Measurements from ENCODE around the gene INO80B. TPM values are rescaled to one million over a fixed set of nuclear protein-coding genes. Genes with fewer than 3 reads are reported as not detected.

Gene INO80B
- total and polyA plus RNA-seq, 9 of the 15 experiments (the other 6 are each of a cell fraction or from before 2014, with no cell fraction given), result 0.41 to 22.6 (median 9.0) TPM

DNA sequence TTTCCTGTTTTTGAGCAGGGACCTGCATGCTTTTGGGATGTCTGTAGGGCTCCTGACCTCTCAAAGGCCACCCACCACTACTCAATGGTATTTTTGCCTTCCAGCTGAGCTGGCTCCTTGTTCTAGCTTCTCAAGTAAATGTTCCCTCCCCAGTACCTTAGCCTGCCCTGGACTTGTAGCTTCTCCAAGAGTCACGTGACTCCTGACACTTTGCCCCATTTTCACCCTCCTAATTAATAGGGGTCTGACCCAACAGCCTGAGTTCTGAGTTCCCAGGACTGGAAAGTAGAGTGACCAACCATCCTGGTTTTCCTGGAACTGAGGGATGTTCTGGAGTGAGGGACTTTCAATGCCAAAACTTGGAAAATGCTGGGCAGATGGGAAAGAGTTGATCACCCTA is 40.6 kb downstream of the INO80B start (continued):
- TF ChIP-seq, protein P1, sequence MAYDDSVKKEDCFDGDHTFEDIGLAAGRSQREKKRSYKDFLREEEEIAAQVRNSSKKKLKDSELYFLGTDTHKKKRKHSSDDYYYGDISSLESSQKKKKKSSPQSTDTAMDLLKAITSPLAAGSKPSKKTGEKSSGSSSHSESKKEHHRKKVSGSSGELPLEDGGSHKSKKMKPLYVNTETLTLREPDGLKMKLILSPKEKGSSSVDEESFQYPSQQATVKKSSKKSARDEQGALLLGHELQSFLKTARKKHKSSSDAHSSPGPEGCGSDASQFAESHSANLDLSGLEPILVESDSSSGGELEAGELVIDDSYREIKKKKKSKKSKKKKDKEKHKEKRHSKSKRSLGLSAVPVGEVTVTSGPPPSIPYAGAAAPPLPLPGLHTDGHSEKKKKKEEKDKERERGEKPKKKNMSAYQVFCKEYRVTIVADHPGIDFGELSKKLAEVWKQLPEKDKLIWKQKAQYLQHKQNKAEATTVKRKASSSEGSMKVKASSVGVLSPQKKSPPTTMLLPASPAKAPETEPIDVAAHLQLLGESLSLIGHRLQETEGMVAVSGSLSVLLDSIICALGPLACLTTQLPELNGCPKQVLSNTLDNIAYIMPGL (CRISPR knock-in tag; IDR thresholded peaks at IDR 0.05), result no peak
- peak; percentile 52 for TF ChIP-seq RAD51 (IDR thresholded peaks at IDR 0.05; ENCODE audit: borderline replicate concordance, low read depth)

DNA sequence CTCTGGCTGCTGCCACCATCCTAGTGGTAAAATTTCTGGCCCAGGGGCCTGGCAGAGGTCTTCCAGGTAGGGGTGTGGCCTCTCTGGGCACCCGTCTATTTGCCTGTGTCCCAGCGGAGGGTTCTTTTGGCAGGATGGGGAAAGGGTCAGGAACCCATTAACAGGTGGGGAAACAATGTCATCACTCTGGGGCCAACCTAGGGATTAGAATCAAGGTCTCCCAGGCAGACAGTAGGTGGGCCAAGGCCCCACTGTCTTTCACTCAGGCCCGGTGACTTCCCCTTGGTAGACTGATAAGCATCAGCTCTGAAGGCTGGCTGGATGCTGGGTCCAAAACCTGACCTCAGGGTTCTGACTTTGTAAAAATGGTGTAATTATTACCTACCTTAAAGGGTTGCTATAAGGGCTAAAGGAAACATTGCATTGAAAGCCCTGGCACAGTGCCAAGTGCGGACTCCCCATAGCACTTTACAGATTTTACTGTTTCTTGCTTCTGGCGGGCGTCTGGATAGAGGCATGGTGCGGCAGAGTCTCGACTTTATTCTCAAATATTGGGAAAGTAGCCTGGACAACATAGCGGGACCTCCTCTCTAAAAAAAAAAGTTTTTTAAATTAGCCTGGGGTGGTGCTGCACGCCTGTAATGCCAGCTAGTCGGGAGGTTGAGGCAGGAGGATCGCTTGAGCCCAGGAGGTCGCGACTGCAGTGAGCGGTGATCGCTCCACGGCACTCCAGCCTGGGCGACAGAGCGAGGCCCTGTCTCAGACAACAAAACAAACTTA is 42.3 kb downstream of the INO80B start:
- Histone ChIP-seq H3K9ac (ENCODE audit: insufficient read depth in 1 of 2, low read depth in 2 of 2, low read length in 2 of 2) (no peak overlapping the region), H3K4me3 (no peak overlapping the region)
- TF ChIP-seq TCF7 (IDR thresholded peaks at IDR 0.05; ENCODE audit: borderline replicate concordance), result no peak
- TF ChIP-seq ZNF644 (tag; IDR thresholded peaks at IDR 0.05; ENCODE audit: low read depth), result no peak
- TF ChIP-seq, protein P2, sequence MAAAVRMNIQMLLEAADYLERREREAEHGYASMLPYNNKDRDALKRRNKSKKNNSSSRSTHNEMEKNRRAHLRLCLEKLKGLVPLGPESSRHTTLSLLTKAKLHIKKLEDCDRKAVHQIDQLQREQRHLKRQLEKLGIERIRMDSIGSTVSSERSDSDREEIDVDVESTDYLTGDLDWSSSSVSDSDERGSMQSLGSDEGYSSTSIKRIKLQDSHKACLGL (CRISPR knock-in tag; IDR thresholded peaks at IDR 0.05; ENCODE audit: borderline replicate concordance, poor library complexity, severe bottlenecking), result no peak
- TF ChIP-seq, protein P3, sequence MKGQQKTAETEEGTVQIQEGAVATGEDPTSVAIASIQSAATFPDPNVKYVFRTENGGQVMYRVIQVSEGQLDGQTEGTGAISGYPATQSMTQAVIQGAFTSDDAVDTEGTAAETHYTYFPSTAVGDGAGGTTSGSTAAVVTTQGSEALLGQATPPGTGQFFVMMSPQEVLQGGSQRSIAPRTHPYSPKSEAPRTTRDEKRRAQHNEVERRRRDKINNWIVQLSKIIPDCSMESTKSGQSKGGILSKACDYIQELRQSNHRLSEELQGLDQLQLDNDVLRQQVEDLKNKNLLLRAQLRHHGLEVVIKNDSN (CRISPR knock-in tag; IDR thresholded peaks at IDR 0.05), result no peak
- no peak for TF ChIP-seq HNRNPH1 (optimal IDR thresholded peaks at IDR 0.05; ENCODE audit: low read depth, low read length)
- no peak for TF ChIP-seq JUN (IDR thresholded peaks at IDR 0.05; ENCODE audit: borderline replicate concordance, low read depth, low read length)
- no peak for TF ChIP-seq JUN (CRISPR knock-in tag; IDR thresholded peaks at IDR 0.05; ENCODE audit: borderline replicate concordance)
- no peak for TF ChIP-seq MBD2 (IDR thresholded peaks at IDR 0.05; ENCODE audit: borderline replicate concordance, low read depth)
- TF ChIP-seq, protein P4, sequence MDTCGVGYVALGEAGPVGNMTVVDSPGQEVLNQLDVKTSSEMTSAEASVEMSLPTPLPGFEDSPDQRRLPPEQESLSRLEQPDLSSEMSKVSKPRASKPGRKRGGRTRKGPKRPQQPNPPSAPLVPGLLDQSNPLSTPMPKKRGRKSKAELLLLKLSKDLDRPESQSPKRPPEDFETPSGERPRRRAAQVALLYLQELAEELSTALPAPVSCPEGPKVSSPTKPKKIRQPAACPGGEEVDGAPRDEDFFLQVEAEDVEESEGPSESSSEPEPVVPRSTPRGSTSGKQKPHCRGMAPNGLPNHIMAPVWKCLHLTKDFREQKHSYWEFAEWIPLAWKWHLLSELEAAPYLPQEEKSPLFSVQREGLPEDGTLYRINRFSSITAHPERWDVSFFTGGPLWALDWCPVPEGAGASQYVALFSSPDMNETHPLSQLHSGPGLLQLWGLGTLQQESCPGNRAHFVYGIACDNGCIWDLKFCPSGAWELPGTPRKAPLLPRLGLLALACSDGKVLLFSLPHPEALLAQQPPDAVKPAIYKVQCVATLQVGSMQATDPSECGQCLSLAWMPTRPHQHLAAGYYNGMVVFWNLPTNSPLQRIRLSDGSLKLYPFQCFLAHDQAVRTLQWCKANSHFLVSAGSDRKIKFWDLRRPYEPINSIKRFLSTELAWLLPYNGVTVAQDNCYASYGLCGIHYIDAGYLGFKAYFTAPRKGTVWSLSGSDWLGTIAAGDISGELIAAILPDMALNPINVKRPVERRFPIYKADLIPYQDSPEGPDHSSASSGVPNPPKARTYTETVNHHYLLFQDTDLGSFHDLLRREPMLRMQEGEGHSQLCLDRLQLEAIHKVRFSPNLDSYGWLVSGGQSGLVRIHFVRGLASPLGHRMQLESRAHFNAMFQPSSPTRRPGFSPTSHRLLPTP (IDR thresholded peaks at IDR 0.05; ENCODE audit: borderline replicate concordance, extremely low read depth, insufficient read length), result no peak
- no peak for TF ChIP-seq CBX2 (IDR thresholded peaks at IDR 0.05; ENCODE audit: insufficient read depth, low read length, poor library complexity, severe bottlenecking)
- no peak for TF ChIP-seq SMC3 (conservative IDR thresholded peaks at IDR 0.05; ENCODE audit: insufficient read depth, low read depth, low read length)

More for the DNA sequence above, 42.3 kb downstream of the INO80B start:
- H3K9me3 ChIP-seq (replicated peaks; ENCODE audit: control insufficient read depth, insufficient read depth, low read depth, low read length), result no peaks in the 10 kb centered on the region
- no peaks in the 10 kb centered on the region for H3K79me2 ChIP-seq (ENCODE audit: control insufficient read depth, insufficient read depth, low read length)
- 87% methylated on average over 18 of the region's 19 CpGs for WGBS (ENCODE audit: insufficient coverage, low coverage, missing lambda C conversion rate)
- H3K4me2 ChIP-seq (ENCODE audit: insufficient read depth, low read length), result no peak overlapping the region
- no peaks in the 10 kb centered on the region for H3K27me3 ChIP-seq (ENCODE audit: control insufficient read depth in 2 of 2, insufficient read depth in 2 of 2, low read length in 2 of 2)
- intact Hi-C loops (cut with micrococcal nuclease), result no loop called here
- in situ Hi-C loops (cut with MboI), result no loop called here
- no peak for FAIRE-seq
- peaks cover 11 to 32% of the 10 kb centered on the region in 2 experiments; a peak in 4 of 5 replicates for H3K4me1 ChIP-seq (replicated peaks in 1 of 2; ENCODE audit: control insufficient read depth in 2 of 2, insufficient read depth in 2 of 2, low read length in 2 of 2)
- no peak for ATAC-seq
- H2AFZ ChIP-seq (ENCODE audit: low read depth, low read length), result no peak overlapping the region
- POLR2A ChIA-PET, result interaction anchor here (1.0 kb wide), 1 partner anchor 25 kb away, joined by 3 read pairs; no protein-coding TSS in a partner anchor
- H3K27ac ChIP-seq (ENCODE audit: extremely low read depth, low read depth, low read length), result no peak overlapping the region
- H3K36me3 ChIP-seq (ENCODE audit: control insufficient read depth, insufficient read depth, low read length), result peaks cover 23% of the 10 kb centered on the region; the same call in 2 of the 3 replicates
- CTCF ChIA-PET (ENCODE audit: low intra/inter-chr PET ratio), result no interaction called here
- no peak for DNase-seq (ENCODE audit: extremely low read depth in 1 of 4, low spot score in 3 of 4)
- no TSS peak for BruUV-seq (replicated peaks)
- H4K20me1 ChIP-seq (replicated peaks; ENCODE audit: control insufficient read depth, insufficient read depth, low read length), result no peaks in the 10 kb centered on the region
- H3K9me1 ChIP-seq (ENCODE audit: control insufficient read depth, insufficient read depth, low read length), result no peaks in the 10 kb centered on the region

Data from K562 (cell line).